ENCODE data around the gene PLPPR3.

GRCh38 chr19:862581-863314 is 41.0 kb upstream of the PLPPR3 start:
- TF ChIP-seq GATA2 (IDR thresholded peaks at IDR 0.05; ENCODE audit: low read depth, low read length) (no peak), GATA3 (IDR thresholded peaks at IDR 0.05; ENCODE audit: low read depth, low read length) (no peak)

Data from SH-SY5Y (cell line).